Common myeloid progenitor, CD34-positive (primary cell): ENCODE results near the gene ROCK2.

ENCODE experiments used
- CTCF ChIA-PET: fragments of 350-600 bp; sonication (Branson Sonifier 250); formaldehyde crosslinking; loops from one replicate; lab custom pipeline; 2021; ENCODE audit warnings: antibody characterized with exemption; lab: Charles Lee
- POLR2A ChIA-PET: fragments of 350-600 bp; sonication (Branson Sonifier 250); formaldehyde crosslinking; loops from one replicate; lab custom pipeline; 2021; ENCODE audit warnings: antibody characterized with exemption; lab: Charles Lee
- DNase-seq, 3 donors: peaks; one replicate each; pipeline versions ENCODE4 v3.0.0 to v3.0.0-alpha.2; 2013
- H3K27ac ChIP-seq, 2 experiments: 1 replicate in 1 of 2; 2 replicates in 1 of 2; pipeline ENCODE4 v1.7.0; 2013; ENCODE audit warnings: inconsistent platforms in 2 of 2, low read length in 2 of 2, mild to moderate bottlenecking in 2 of 2, low read depth in 1 of 2, moderate library complexity in 1 of 2; ENCODE audit not compliant: severe bottlenecking in 2 of 2, insufficient read depth in 1 of 2, poor library complexity in 1 of 2
- H3K27me3 ChIP-seq, 5 experiments: replicated peaks in 2 of 5; 1 replicate in 3 of 5; 2 replicates in 2 of 5; pipeline versions ENCODE4 v1.6.1 to v1.7.0; 2013; ENCODE audit warnings: low read length in 4 of 5, mild to moderate bottlenecking in 2 of 5, moderate library complexity in 2 of 5, inconsistent platforms in 1 of 5; ENCODE audit not compliant: insufficient read depth in 5 of 5, control insufficient read depth in 4 of 5
- H3K36me3 ChIP-seq, 4 experiments: 1 replicate in 2 of 4; 2 replicates in 2 of 4; pipeline versions ENCODE4 v1.6.1 to v1.7.0; 2013; ENCODE audit warnings: low read length in 3 of 4, control low read depth in 1 of 4, mild to moderate bottlenecking in 1 of 4; ENCODE audit not compliant: control insufficient read depth in 4 of 4, insufficient read depth in 4 of 4
- H3K4me1 ChIP-seq, 4 experiments: 1 replicate in 3 of 4; 2 replicates in 1 of 4; pipeline versions ENCODE4 v1.6.1 to v1.7.1; 2013; ENCODE audit warnings: low read length in 3 of 4, mild to moderate bottlenecking in 3 of 4, control low read depth in 1 of 4, inconsistent platforms in 1 of 4, moderate library complexity in 1 of 4; ENCODE audit not compliant: control insufficient read depth in 4 of 4, insufficient read depth in 4 of 4; ENCODE audit errors: control extremely low read depth in 1 of 4
- H3K4me3 ChIP-seq, 7 experiments: 1 replicate in 4 of 7; 2 replicates in 3 of 7; pipeline versions ENCODE4 v1.5.1 to v1.7.0; 2013; ENCODE audit warnings: mild to moderate bottlenecking in 7 of 7, low read length in 6 of 7, moderate library complexity in 6 of 7, inconsistent platforms in 2 of 7, low read depth in 2 of 7, control low read depth in 1 of 7; ENCODE audit not compliant: insufficient read depth in 4 of 7, control insufficient read depth in 1 of 7; ENCODE audit errors: extremely low read depth in 1 of 7
- H3K9me3 ChIP-seq, 5 experiments: 1 replicate in 4 of 5; 2 replicates in 1 of 5; pipeline versions ENCODE4 v1.6.1 to v1.7.1; 2013; ENCODE audit warnings: low read length in 4 of 5, mild to moderate bottlenecking in 2 of 5, inconsistent platforms in 1 of 5, low read depth in 1 of 5, moderate library complexity in 1 of 5; ENCODE audit not compliant: control insufficient read depth in 4 of 5, insufficient read depth in 2 of 5; ENCODE audit errors: control extremely low read depth in 1 of 5
- WGBS: methylation state at CpG from one replicate; pipeline ENCODE4 v1.1.5; 2013; ENCODE audit not compliant: insufficient coverage; 5-methylcytosine and 5-hydroxymethylcytosine counted together

Gene ROCK2

DNA sequence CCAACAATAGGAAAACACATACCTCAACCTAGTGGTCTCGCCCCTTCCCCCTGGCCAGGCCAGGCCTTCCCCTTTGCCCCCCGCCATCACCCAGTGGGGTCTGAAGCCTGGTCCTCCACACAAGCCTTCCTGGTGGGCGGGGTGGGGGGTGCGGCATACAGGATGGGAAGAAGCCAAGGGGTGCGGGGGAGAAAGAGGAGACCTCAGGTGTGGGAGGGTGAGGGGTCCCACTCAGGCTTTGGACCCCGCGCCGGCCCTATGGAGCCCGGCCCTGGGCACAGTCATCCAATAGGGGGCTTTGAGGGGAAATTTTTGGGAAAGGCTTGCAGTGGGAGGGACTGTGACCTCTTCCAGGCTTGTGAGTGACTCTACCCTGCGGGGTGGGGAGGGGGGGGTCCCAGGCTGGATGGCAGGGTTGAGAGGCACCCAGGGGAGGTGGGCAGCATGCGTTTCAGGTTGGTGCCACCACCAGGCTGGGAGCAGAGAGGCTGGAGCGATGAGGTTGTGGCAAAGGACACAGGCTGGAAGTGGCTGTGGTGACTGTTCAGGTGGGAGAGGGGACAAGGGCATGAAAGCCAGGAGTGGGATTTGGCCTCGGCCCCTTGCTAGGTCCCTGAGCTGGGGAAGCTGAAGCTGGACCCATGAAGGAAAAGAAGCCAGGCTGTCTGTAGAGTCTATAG, 187.9 kb downstream of the ROCK2 start:
- DNase-seq = no peak
- 87% methylated on average over 11 of the region's 13 CpGs for WGBS
- Histone ChIP-seq H3K27me3 (no peaks in the 10 kb centered on the region), H3K4me3 (no peak overlapping the region), H3K27ac (no peak overlapping the region), H3K9me3 (no peaks in the 10 kb centered on the region), H3K36me3 (peaks cover 0 to 3% (median 0%) of the 10 kb centered on the region in 4 experiments), H3K4me1 (peaks cover 0 to 17% (median 12%) of the 10 kb centered on the region in 4 experiments)
- CTCF ChIA-PET = interaction anchor here (1.1 to 1.9 kb wide), 2 partner anchors 11 to 12 kb away, joined by 3 to 5 read pairs; no protein-coding TSS in a partner anchor
- POLR2A ChIA-PET = no interaction called here

DNA sequence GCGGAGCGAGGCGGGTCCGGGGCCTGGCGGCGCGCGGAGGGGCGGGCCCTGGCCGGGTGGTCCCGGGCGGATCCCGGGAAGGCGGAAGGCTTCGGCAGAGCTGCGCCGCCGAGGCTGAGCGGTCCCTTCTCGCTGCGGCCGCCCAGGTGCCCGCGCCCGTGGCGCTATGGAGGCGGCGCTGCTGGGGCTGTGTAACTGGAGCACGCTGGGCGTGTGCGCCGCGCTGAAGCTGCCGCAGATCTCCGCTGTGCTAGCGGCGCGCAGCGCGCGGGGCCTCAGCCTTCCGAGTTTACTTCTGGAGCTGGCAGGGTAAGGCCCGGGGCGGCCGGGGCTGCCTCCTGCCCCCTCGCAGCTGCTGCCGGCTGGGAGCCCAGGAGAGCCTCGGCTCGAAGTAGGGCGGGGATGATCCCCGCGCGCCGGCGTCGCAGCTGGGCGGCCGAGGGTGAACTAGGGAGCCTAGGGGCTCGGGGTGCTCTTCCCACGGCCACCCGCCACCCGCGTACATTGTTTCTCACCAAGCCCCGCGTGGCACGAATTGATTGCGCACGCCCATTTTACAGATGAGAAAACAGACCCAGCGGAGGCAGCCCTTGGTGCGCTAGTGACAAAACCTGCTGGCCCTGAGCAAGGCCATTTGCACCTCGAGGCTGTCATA, 188.9 kb downstream of the ROCK2 start, which contains the start of gene SLC66A3:
TSS of gene SLC66A3 (plus strand) at position 87 of the 655 bp plus-strand sequence. CDS start at position 167, 80 bp downstream.
- H3K36me3 ChIP-seq = peaks cover 0 to 3% (median 0%) of the 10 kb centered on the region in 4 experiments
- H3K4me3 ChIP-seq = peak within 1 kb of the TSS; percentile 53 to 79 (median 74)
- no peaks in the 10 kb centered on the region for H3K9me3 ChIP-seq
- POLR2A ChIA-PET = no interaction called here
- peak; percentile 84 to 93 (median 92) for DNase-seq
- peaks cover 0 to 17% (median 12%) of the 10 kb centered on the region in 4 experiments for H3K4me1 ChIP-seq
- WGBS = 3% methylated on average over 61 of the region's 71 CpGs
- CTCF ChIA-PET = interaction anchor here (1.1 to 3.6 kb wide), 4 partner anchors 11 to 291 kb away, joined by 3 to 13 read pairs (median 4); a partner anchor contains a TSS
- no peaks in the 10 kb centered on the region for H3K27me3 ChIP-seq
- peak within 1 kb of the TSS in 1 of 2 experiments; percentile 61 for H3K27ac ChIP-seq

DNA sequence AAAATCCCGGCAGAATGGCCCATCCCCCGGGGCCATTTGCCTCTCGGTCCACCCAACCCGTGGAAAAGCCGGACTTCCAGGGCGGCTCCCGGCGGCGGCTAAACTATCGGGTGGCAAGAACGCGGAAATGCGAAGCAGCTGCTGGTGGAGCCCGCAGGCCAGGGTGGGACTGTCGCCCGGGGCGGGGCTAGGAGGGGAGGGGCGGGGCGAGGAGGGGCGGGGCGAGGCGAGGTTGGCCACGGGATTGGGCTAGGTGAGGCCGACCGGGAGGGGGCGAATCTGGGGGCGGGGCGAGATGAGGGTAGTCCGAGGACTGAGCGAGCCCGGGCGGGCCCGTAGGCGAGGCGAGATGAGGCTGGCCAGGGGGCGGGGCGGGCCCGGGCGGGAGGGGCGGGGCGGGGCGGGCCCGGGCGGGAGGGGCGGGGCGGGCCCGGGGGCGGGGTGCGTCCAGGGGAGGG, 189.5 kb downstream of the ROCK2 start:
- POLR2A ChIA-PET = no interaction called here
- H3K4me1 ChIP-seq = peaks cover 0 to 17% (median 12%) of the 10 kb centered on the region in 4 experiments
- WGBS = 0% methylated on average over 6 of the region's 49 CpGs

DNA sequence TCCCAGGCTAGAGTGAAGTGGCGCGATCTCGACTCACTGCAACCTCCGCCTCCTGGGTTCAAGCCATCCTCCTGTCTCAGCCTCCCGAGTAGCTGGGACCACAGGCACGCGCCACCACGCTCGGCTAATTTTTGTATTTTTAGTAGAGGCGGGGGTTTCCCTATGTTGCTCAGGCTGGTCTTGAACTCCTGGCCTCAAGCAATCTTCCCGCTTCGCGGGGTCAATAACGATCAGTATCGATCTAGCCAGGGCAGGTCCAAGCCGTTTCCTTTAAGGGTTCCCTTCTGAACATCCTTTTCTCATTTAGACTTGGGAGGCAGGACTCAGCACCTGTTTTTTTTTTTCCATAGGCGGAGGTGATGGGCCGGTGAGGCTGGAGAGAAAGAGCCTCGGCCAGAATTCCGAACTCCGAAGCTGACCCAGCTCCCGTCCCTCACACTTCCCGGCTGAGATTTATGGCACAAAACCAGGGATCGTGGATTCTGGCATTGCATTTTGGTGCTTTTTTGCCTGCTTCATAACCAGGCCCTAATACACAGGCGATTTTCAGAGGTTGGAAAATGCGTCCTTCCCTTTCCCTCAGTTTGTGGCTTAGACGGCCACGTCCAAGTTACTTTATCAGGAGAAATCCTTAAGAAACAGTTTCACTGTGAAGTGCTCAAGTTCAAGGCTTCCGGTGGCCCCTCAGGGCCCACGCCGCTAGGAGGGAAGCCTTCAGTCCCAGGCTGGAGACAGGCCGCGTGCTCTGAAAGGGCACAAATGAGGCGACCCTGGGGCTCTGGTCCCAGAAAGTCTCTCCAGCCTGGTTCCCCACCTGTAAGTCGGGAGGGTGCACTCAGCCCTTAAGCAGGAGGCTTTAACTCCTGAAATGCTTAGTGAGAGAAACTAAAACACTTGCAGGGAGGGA, 190.2 kb downstream of the ROCK2 start:
- peaks cover 0 to 17% (median 12%) of the 10 kb centered on the region in 4 experiments for H3K4me1 ChIP-seq
- H3K9me3 ChIP-seq = no peaks in the 10 kb centered on the region
- POLR2A ChIA-PET = no interaction called here
- H3K27ac ChIP-seq = peak overlapping the region in 1 of 2 experiments; percentile 61
- H3K36me3 ChIP-seq = peaks cover 0 to 2% (median 0%) of the 10 kb centered on the region in 4 experiments
- H3K4me3 ChIP-seq = peak overlapping the region; percentile 44 to 79 (median 71)
- DNase-seq = no peak
- 50% methylated on average over 26 of the region's 35 CpGs for WGBS
- CTCF ChIA-PET = interaction anchor here (1.3 to 3.6 kb wide), 3 partner anchors 13 to 292 kb away, joined by 3 to 13 read pairs (median 5); a partner anchor contains a TSS
- H3K27me3 ChIP-seq = no peaks in the 10 kb centered on the region

More for the DNA sequence above, 189.5 kb downstream of the ROCK2 start:
- Histone ChIP-seq H3K36me3 (peaks cover 0 to 3% (median 0%) of the 10 kb centered on the region in 4 experiments), H3K9me3 (no peaks in the 10 kb centered on the region), H3K4me3 (peak overlapping the region; percentile 44 to 79 (median 72)), H3K27ac (peak overlapping the region in 1 of 2 experiments; percentile 61), H3K27me3 (no peaks in the 10 kb centered on the region)
- DNase-seq = peak; percentile 96 to 98 (median 97)
- CTCF ChIA-PET = interaction anchor here (1.1 to 3.6 kb wide), 4 partner anchors 11 to 292 kb away, joined by 3 to 13 read pairs (median 4); a partner anchor contains a TSS

DNA sequence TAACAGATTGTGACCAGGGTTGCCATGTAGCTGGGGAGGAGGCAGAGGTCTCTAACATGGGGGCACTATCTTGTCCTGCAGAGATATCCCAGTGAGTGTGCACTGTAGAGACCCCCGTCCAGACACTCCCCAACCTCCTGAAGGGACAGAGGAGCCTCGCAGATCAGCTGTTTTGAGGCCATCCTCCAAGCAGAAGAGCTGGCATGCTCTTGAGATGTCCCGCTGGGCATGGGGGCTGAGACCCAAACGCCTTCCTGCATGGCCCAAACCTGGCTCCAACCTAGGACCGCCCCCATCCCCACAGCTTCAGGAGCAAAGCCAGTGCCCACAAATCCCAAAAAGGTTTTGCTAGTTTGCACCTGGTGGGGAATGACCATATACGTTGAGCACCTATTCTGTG, 191.8 kb downstream of the ROCK2 start:
- Histone ChIP-seq H3K9me3 (no peaks in the 10 kb centered on the region), H3K27me3 (no peaks in the 10 kb centered on the region), H3K27ac (no peak overlapping the region), H3K4me1 (peaks cover 0 to 17% (median 12%) of the 10 kb centered on the region in 4 experiments), H3K36me3 (no peaks in the 10 kb centered on the region), H3K4me3 (no peak overlapping the region)
- ChIA-PET CTCF (interaction anchor here (3.6 kb wide), 1 partner anchor 20 kb away, joined by 13 read pairs; a partner anchor contains a TSS), POLR2A (no interaction called here)
- 98% methylated on average over 6 of the region's 6 CpGs for WGBS
- no peak for DNase-seq

DNA sequence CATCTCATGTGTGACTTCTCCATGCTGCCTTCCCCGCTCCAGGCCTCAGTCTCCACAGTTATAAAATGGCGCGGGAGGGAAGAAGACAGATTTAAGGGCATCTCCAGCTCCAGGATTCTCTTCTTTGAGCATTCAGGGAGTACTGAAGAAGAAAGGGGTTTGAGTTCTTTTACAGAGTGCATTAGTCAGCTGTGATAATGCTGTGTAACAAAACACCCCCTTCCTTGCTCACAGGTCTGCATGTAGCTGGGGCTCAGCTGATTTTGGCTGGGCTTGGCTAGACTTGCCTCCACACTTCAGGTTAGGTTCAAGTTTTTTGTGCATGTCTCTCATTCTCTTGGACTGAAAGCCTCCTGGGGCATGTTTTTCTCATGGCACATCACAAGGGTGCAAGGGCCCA, 197.2 kb downstream of the ROCK2 start:
- ChIA-PET CTCF (no interaction called here), POLR2A (no interaction called here)
- no peaks in the 10 kb centered on the region for H3K27me3 ChIP-seq
- no CpG with 5 or more reads among the region's 3 CpGs for WGBS
- H3K27ac ChIP-seq = no peak overlapping the region
- H3K36me3 ChIP-seq = no peaks in the 10 kb centered on the region
- H3K4me1 ChIP-seq = peaks cover 0 to 4% (median 0%) of the 10 kb centered on the region in 4 experiments
- no peak for DNase-seq
- H3K9me3 ChIP-seq = peaks cover 0 to 4% (median 0%) of the 10 kb centered on the region in 5 experiments
- no peak overlapping the region for H3K4me3 ChIP-seq
